ENCODE data around the gene STARD4.

Gene STARD4

DNA sequence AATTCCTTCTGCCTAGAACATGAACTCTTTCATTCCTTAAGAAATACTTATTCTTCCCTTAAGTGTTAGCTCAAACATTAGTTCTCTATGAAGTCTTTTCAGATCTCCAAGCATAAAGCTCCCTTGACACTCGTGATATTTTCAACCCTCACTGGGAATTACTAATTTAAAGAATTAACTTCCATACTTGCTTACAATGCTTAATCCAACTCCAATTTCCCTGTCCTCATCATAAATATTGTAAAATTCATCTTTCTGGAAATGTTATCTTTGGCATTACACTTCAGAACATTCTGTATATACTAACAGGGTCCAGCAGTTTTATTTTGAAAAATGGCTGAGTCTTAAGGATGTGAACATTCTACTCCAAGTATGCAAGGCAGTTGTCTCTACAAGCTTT, 7.2 kb downstream of the STARD4 start:
- Mint-ChIP-seq H3K27me3 (no peaks in the 10 kb centered on the region), H3K36me3 (peaks cover 21% of the 10 kb centered on the region), H3K27ac (no peak overlapping the region), H3K9me3 (no peaks in the 10 kb centered on the region), H3K4me3 (no peak overlapping the region), H3K4me1 (peaks cover 33% of the 10 kb centered on the region)
- no peak for ATAC-seq

DNA sequence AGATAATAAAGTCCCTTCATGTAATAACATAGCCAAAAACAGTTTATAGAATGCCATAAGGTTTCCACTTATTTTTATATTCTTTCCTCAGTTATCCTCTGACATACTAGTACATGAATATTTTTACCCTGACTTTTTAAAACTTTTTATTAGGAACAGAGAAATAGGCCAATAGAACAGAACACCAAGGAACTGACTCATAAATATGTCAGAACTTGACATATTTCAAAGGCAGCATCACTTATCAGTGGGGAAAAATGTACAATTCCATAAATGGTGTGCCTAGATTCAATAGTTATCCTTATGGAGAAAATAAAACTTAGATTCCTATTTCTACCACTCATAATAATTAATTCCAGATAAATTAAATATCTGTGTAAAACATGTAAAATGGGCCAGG, 9.4 kb downstream of the STARD4 start:
- no peaks in the 10 kb centered on the region for H3K9me3 Mint-ChIP-seq
- H3K4me1 Mint-ChIP-seq, result peaks cover 17% of the 10 kb centered on the region
- H3K4me3 Mint-ChIP-seq, result no peak overlapping the region
- ATAC-seq, result no peak
- no peaks in the 10 kb centered on the region for H3K27me3 Mint-ChIP-seq
- H3K36me3 Mint-ChIP-seq, result peaks cover 35% of the 10 kb centered on the region
- H3K27ac Mint-ChIP-seq, result no peak overlapping the region

DNA sequence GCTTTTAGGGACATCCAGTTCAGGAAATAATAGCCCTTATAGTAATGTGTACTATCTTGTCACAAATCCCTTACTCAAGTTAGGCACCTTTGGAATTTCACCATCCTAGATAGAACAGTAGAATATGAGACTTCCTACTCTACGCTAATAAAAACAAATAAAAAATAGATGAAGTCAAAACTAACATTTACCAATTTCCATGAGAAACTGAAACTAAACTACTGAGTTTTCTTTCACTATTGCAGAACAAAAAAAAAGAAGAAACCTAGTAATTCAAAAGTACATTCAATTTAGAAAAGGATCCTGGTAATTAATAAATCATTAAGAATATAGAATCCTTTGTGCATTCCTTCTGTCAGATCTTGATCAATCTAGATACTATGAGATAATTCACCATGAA, 14.0 kb downstream of the STARD4 start:
- Mint-ChIP-seq H3K27me3 (no peaks in the 10 kb centered on the region), H3K9me3 (no peaks in the 10 kb centered on the region), H3K36me3 (peaks cover 35% of the 10 kb centered on the region), H3K27ac (no peak overlapping the region), H3K4me3 (no peak overlapping the region), H3K4me1 (no peaks in the 10 kb centered on the region)
- no peak for ATAC-seq

DNA sequence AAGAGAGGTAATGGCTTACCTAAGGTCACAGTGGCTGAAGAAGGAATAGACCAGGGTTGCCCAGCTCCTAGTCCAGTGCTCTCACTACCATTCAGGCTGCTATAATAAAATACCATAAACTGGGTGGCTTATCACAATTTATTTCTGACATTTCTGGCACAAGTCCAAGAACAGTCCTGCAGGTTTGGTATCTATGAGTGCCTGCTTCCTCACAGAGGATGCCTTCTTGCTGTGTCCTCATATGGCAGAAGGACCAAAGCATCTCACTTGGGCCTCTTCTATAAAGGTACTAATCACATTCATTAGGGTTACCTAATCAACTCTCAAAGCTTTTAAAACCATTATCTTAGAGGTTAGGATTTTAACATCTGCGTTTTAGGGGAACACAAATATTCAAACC, 17.2 kb downstream of the STARD4 start:
- no peak for ATAC-seq
- no peaks in the 10 kb centered on the region for H3K27me3 Mint-ChIP-seq
- H3K9me3 Mint-ChIP-seq, result no peaks in the 10 kb centered on the region
- no peak overlapping the region for H3K4me3 Mint-ChIP-seq
- no peaks in the 10 kb centered on the region for H3K4me1 Mint-ChIP-seq
- H3K36me3 Mint-ChIP-seq, result peaks cover 24% of the 10 kb centered on the region
- H3K27ac Mint-ChIP-seq, result no peak overlapping the region

DNA sequence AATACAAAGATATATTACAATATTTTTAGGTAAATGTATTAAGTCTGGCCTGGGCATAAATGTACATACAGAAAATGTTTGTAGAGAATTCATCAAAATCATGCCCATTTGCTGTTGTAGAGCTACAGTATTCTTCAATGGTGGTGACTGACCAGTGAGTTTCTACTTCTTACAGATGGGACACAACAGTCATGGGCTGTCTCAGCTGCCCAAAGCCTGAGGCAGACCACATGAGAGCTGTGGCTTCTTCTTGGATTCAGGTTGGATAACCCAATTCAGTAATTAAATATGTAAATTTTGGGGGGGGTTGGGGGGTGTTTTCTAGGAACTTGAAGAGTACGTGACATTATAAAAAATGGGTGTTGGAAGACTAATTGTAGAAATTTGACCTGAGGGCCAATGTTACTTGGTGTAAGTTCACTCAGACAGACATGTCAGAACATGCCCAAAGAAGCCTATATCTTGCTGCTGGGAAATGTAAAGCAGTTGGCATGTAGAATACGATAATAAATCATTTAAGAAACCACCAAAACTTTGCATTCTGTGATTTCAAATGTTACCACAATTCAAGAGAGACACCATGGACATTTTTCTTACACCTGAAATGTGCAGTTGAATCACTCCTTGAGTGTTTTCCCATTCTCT, 17.9 kb downstream of the STARD4 start:
- H3K27me3 Mint-ChIP-seq, result no peaks in the 10 kb centered on the region
- no peak overlapping the region for H3K4me3 Mint-ChIP-seq
- no peak for ATAC-seq

DNA sequence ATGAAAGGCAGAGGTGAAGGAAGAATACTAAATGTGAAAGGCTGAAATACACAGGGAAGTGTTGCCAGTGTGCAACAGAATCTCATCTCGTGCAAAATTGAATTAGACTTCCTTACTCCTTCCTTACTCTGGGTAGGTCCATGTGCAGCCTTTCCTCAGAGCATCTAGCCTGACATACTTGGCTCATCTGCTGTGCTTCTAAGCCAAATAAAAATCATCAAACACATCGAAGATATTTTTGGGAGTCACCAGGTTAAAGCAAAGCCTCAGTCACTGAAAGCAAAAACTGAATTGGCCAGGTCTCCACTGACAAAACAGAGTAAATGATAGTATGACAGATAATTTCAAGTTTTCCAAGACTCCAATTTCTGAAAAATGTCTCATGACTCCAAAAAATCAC, 19.3 kb downstream of the STARD4 start:
- peaks cover 9% of the 10 kb centered on the region for H3K36me3 Mint-ChIP-seq
- no peaks in the 10 kb centered on the region for H3K4me1 Mint-ChIP-seq
- no peaks in the 10 kb centered on the region for H3K27me3 Mint-ChIP-seq
- ATAC-seq, result no peak
- H3K9me3 Mint-ChIP-seq, result no peaks in the 10 kb centered on the region
- H3K4me3 Mint-ChIP-seq, result no peak overlapping the region
- H3K27ac Mint-ChIP-seq, result no peak overlapping the region

More for the DNA sequence above, 17.9 kb downstream of the STARD4 start:
- no peaks in the 10 kb centered on the region for H3K9me3 Mint-ChIP-seq
- peaks cover 19% of the 10 kb centered on the region for H3K36me3 Mint-ChIP-seq
- no peaks in the 10 kb centered on the region for H3K4me1 Mint-ChIP-seq
- no peak overlapping the region for H3K27ac Mint-ChIP-seq

DNA sequence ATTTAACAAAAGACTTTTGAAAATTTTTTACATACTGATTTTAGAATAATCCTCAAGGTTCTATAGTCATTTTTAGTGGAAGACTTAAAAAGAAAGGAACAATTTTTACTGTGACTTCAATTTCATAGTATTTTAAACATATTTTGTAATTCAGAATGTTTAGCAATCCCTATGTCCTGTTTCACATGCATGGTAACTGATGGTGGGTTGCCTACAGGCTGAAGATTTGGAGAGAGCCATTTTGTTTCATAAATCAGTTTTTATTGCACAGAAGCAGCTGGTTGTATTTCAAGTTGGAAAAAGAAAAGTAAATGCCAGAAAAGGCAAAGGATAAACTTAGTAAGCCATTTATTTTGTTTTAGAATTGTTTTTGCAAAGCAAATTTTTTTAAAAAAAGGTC, 24.0 kb downstream of the STARD4 start:
- no peaks in the 10 kb centered on the region for H3K4me1 Mint-ChIP-seq
- H3K27me3 Mint-ChIP-seq, result no peaks in the 10 kb centered on the region
- H3K36me3 Mint-ChIP-seq, result peaks cover under 1% of the 10 kb centered on the region
- H3K9me3 Mint-ChIP-seq, result no peaks in the 10 kb centered on the region
- H3K4me3 Mint-ChIP-seq, result no peak overlapping the region
- H3K27ac Mint-ChIP-seq, result no peak overlapping the region
- no peak for ATAC-seq

DNA sequence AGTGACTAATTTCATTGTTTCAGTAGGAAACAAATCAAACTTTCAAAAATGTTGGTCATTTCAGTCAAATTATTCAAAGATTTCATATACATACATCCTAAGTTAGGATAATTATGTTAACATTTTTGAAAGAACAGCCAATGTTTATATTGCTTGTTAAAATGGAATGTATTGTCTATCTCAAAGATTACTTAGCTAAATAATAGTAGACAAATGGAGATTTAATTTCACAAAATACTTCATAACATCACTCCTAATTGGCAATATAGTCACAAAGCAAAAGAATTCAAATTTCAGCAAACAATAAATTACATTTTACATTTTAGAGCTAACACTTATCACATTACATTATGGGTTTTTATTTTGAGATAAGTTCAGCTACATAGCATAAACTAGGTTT, 25.4 kb downstream of the STARD4 start:
- H3K27me3 Mint-ChIP-seq, result no peaks in the 10 kb centered on the region
- H3K4me3 Mint-ChIP-seq, result no peak overlapping the region
- H3K4me1 Mint-ChIP-seq, result no peaks in the 10 kb centered on the region
- H3K27ac Mint-ChIP-seq, result no peak overlapping the region
- H3K9me3 Mint-ChIP-seq, result no peaks in the 10 kb centered on the region
- H3K36me3 Mint-ChIP-seq, result no peaks in the 10 kb centered on the region
- ATAC-seq, result no peak

DNA sequence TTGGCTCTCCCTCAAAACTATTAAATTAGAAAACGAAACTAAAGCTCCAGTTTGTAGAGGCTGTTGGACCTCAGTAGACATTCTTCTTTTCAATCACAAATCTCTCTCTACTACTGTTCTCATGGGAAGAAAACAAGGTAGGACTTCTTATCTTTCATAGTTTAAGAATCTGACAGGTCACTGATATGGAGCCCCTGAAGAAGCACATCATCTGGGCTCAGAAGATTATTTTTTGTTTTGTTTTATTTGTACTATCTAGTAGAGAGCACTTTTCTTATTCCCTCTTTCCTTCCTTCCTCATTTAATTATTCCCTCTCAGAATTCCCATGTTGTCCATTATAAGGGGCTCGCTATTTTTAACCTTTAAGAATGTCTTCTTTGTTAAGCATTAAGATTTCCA, 26.3 kb downstream of the STARD4 start:
- Mint-ChIP-seq H3K4me3 (no peak overlapping the region), H3K27ac (no peak overlapping the region), H3K9me3 (no peaks in the 10 kb centered on the region), H3K27me3 (no peaks in the 10 kb centered on the region), H3K4me1 (no peaks in the 10 kb centered on the region), H3K36me3 (no peaks in the 10 kb centered on the region)
- no peak for ATAC-seq

DNA sequence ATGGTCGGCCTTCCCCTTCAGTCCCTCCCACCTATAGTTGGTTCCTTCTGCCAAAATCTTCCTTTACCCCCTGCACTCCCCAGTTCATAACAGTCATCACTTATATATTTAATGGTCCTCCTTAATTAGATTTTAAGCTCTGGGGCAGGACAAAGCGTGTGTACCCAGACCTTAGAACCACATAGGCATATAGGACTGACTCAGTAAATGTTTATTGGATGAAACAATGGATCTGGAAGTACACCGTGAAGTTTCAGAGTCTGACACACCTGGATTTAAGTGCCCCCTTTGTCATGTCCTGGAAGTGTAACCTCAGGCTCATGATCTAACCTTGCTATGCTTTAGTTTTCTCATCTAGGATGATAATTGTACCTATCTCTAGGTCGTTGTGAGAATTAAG, 32.0 kb downstream of the STARD4 start:
- no peak overlapping the region for H3K27ac Mint-ChIP-seq

DNA sequence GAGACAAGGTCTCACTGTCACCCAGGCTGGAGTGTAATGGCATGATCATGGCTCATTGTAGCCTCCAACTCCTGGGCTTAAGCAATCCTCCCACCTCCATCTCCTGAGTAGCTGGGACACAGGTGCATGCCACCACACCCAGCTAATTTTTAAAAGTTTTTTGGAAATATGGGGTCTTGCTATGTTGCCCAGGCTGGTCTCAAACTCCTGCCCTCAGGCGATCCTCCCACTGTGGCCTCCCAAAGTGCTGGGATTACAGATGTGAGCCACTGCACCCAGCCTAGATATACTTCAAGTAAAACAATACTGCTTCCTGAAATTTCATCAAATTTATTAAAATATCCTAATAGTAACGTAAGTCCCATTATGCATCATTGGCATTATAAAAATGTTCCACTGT, 33.4 kb downstream of the STARD4 start:
- Mint-ChIP-seq H3K4me1 (no peaks in the 10 kb centered on the region), H3K27me3 (no peaks in the 10 kb centered on the region), H3K4me3 (no peak overlapping the region), H3K27ac (no peak overlapping the region), H3K36me3 (no peaks in the 10 kb centered on the region), H3K9me3 (no peaks in the 10 kb centered on the region)
- no peak for ATAC-seq

More for the DNA sequence above, 32.0 kb downstream of the STARD4 start:
- Mint-ChIP-seq H3K9me3 (no peaks in the 10 kb centered on the region), H3K27me3 (no peaks in the 10 kb centered on the region), H3K4me3 (no peak overlapping the region), H3K4me1 (no peaks in the 10 kb centered on the region), H3K36me3 (no peaks in the 10 kb centered on the region)
- ATAC-seq, result no peak

DNA sequence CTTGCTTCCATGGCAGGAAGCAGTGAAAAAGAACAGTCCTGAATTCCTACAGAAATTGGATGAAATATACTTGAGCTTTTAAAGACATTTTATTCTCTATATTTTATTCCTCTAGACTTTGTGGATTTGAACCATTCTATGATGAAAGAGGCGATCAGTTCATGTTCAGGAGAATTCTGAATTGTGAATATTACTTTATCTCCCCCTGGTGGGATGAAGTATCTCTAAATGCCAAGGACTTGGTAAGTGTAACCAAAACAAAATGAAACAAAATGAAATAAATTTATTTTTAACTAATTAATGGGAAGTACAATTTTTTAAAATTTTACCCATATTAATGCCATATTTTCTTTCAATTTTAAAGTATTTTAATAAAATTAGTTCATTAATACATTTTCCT, 34.1 kb downstream of the STARD4 start:
- no peak overlapping the region for H3K4me3 Mint-ChIP-seq
- no peaks in the 10 kb centered on the region for H3K27me3 Mint-ChIP-seq
- H3K4me1 Mint-ChIP-seq, result no peaks in the 10 kb centered on the region
- H3K9me3 Mint-ChIP-seq, result no peaks in the 10 kb centered on the region
- no peaks in the 10 kb centered on the region for H3K36me3 Mint-ChIP-seq
- H3K27ac Mint-ChIP-seq, result no peak overlapping the region
- ATAC-seq, result no peak

DNA sequence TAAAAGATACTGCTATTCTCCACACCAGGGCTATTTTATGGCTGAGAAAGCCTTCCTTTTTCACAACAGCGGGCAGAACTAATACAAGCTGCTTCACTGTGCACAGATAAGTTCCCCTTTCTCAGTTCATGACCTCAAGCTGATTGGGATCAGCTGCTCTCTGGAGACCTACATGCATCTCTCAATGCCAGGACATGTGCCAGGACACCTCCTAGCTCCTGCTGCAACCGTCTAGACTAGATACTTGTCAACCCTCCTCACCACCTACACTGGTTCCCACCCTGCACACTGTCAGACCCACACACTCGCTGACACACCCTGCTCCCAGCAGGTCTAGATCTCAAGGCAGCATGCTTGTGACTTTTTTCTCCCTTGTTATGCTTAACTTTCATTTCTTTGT, 39.8 kb downstream of the STARD4 start:
- Mint-ChIP-seq H3K27ac (no peak overlapping the region), H3K4me3 (no peak overlapping the region), H3K4me1 (no peaks in the 10 kb centered on the region), H3K36me3 (no peaks in the 10 kb centered on the region), H3K27me3 (no peaks in the 10 kb centered on the region), H3K9me3 (no peaks in the 10 kb centered on the region)
- no peak for ATAC-seq

DNA sequence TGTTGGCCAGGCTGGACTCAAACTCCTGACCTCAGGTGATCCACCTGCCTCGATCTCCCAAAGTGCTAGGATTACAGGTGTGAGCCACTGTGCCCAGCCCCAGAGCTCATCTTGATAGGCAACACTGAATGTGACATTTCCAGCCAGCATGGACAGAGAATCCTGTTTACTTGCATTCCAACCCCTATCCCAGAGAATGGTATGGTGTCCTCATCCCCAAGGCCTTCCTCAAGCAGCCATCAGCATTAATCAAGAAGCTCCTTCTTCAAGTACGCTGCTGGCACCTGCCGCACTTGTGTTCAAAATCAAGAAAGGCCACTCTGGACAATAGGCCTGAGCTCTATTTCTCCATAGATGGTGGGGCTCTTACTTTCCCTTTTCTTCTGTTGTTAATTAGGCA, 40.2 kb downstream of the STARD4 start:
- Mint-ChIP-seq H3K36me3 (no peaks in the 10 kb centered on the region), H3K9me3 (no peaks in the 10 kb centered on the region), H3K4me1 (no peaks in the 10 kb centered on the region), H3K27me3 (no peaks in the 10 kb centered on the region), H3K27ac (no peak overlapping the region), H3K4me3 (no peak overlapping the region)
- ATAC-seq, result no peak

DNA sequence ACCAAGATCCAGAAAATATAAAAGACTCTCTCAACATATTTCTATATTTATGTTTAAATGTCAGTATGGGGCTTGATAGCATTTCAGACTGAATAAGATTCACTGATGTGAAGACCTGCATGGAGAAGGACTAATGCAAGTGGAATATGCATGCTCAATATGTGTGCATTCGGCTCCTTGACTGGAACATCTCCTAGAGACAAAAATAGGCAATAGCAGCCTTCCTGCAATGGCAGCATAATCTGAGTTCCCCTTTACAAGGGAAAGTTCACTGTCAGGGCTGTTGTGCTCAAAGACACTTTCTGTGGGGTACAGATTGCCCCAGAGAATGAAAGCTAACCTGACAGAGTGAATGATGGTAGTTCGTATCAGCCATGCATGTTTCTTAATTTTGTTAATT, 42.4 kb downstream of the STARD4 start:
- ATAC-seq, result no peak
- H3K27me3 Mint-ChIP-seq, result no peaks in the 10 kb centered on the region
- no peaks in the 10 kb centered on the region for H3K36me3 Mint-ChIP-seq
- H3K9me3 Mint-ChIP-seq, result peaks cover 3% of the 10 kb centered on the region
- no peaks in the 10 kb centered on the region for H3K4me1 Mint-ChIP-seq
- no peak overlapping the region for H3K4me3 Mint-ChIP-seq
- H3K27ac Mint-ChIP-seq, result no peak overlapping the region

DNA sequence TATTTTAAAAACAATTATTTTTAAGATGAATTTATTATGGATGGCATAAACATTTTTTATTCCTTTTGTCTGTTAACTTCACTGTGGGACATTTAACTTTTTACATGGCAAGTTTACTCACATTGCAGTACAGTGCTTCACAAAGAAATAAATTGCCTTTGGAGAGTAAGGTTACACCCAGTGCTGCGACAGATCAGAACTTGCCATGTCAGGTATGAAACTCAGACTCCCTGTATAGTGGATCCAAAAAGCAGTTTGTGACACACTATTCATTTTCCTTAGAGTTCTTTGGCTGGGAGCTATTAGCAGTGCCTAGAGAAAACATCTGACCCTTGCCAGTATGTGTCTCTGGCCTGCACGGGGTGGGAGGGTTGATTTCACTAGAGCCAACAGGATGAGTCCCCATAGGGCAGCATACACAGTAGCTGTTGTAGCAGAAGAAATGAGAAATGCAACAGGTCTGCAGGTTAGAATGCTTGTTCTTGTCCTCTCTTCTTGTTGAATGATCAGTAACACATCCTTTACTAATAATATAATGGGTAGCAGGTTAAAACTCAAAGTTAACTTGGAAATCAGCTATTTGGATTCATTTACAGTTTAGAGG, 42.9 kb downstream of the STARD4 start:
- Mint-ChIP-seq H3K4me3 (no peak overlapping the region), H3K27me3 (no peaks in the 10 kb centered on the region), H3K4me1 (no peaks in the 10 kb centered on the region), H3K36me3 (no peaks in the 10 kb centered on the region), H3K27ac (no peak overlapping the region), H3K9me3 (peaks cover 3% of the 10 kb centered on the region)
- no peak for ATAC-seq
